ENCODE results near the gene LRP10.

Gene LRP10

DNA sequence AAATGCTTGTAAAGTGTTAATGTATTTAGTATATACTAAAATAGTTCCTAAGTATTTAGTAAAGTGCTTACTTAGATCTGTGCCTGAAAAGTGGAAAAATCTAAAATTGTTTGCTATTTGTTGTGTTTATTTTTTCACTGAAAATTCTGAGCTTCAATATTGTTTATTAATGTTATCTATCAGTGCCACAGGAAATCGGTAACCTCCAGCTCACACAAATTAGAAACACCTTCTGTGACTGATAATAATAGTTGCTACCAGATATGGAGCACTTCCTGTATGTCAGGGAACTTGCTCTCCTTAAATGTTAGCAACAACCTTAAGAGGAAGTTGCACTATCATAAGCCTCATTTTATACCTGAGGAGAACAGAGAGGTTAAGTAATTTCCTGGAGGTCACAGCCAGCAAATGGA is 723 bp upstream of the LRP10 start:
- DNase-seq, result no peak

DNA sequence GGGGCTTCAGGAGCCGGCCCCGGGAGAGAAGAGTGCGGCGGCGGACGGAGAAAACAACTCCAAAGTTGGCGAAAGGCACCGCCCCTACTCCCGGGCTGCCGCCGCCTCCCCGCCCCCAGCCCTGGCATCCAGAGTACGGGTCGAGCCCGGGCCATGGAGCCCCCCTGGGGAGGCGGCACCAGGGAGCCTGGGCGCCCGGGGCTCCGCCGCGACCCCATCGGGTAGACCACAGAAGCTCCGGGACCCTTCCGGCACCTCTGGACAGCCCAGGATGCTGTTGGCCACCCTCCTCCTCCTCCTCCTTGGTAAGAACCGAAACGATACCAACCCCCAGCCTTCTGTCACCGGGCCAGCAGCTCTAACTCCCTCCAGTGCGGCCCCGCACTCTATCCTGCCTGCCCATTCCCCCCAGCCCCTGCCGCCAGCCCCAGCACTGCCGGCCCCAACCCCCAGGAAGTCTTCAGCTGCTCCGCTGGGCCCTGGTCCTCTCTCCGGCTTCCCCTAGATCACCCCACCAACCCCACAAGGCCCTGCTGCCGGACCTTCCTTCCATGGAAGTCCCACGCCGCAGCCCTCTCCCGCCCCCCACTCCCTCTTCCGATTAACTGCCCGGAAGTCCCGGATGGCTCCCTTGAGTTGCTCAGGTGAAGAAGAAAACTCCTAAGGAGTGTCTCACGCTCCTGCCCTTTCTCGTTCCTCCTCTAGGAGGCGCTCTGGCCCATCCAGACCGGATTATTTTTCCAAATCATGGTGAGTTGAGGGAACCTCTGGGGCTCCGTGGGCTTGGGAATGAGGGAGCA is 693 bp downstream of the LRP10 start:
- DNase-seq, result peak; percentile 86

DNA sequence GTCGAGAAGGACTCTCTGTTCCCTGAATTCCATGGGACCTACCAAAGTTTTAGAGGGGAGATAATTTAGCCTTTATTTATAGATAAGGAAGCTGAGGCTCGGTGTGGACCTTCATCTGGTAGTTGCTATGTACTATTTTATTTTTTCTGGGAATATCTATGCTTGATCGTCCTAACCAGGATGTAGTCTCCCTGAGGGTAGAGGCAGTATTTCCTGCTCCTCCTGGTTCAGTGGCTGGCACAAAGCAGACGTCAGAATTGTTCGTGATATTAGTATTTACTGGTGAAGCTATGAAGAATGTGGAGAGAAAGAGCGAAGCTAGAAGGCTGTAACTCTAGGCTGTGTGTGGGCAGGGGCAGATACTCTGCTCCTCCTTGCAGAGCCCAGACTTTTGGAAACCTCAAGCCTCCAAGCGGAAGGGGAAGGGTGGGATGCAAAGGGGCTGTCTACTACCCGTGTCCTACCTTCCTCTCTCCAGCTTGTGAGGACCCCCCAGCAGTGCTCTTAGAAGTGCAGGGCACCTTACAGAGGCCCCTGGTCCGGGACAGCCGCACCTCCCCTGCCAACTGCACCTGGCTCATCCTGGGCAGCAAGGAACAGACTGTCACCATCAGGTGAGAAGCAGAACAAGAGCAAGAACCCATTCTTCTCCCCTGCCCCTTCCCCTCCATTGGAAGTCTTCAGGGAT is 1.4 kb downstream of the LRP10 start:
- no peak for DNase-seq

DNA sequence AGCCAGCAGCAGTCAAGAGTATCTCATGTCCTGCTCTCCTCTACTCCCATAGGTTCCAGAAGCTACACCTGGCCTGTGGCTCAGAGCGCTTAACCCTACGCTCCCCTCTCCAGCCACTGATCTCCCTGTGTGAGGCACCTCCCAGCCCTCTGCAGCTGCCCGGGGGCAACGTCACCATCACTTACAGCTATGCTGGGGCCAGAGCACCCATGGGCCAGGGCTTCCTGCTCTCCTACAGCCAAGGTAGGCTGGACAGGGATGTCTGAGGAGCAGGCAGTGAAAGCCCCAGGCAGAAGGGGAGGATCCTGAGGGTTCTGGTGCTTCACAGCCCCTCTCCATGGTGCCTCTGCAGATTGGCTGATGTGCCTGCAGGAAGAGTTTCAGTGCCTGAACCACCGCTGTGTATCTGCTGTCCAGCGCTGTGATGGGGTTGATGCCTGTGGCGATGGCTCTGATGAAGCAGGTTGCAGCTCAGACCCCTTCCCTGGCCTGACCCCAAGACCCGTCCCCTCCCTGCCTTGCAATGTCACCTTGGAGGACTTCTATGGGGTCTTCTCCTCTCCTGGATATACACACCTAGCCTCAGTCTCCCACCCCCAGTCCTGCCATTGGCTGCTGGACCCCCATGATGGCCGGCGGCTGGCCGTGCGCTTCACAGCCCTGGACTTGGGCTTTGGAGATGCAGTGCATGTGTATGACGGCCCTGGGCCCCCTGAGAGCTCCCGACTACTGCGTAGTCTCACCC is 3.6 kb downstream of the LRP10 start:
- no peak for DNase-seq

DNA sequence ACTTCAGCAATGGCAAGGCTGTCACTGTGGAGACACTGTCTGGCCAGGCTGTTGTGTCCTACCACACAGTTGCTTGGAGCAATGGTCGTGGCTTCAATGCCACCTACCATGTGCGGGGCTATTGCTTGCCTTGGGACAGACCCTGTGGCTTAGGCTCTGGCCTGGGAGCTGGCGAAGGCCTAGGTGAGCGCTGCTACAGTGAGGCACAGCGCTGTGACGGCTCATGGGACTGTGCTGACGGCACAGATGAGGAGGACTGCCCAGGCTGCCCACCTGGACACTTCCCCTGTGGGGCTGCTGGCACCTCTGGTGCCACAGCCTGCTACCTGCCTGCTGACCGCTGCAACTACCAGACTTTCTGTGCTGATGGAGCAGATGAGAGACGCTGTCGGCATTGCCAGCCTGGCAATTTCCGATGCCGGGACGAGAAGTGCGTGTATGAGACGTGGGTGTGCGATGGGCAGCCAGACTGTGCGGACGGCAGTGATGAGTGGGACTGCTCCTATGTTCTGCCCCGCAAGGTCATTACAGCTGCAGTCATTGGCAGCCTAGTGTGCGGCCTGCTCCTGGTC is 4.3 kb downstream of the LRP10 start:
- no peak for DNase-seq

DNA sequence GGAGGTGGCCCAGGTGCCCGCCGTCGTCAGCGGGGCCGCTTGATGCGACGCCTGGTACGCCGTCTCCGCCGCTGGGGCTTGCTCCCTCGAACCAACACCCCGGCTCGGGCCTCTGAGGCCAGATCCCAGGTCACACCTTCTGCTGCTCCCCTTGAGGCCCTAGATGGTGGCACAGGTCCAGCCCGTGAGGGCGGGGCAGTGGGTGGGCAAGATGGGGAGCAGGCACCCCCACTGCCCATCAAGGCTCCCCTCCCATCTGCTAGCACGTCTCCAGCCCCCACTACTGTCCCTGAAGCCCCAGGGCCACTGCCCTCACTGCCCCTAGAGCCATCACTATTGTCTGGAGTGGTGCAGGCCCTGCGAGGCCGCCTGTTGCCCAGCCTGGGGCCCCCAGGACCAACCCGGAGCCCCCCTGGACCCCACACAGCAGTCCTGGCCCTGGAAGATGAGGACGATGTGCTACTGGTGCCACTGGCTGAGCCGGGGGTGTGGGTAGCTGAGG is 5.5 kb downstream of the LRP10 start:
- DNase-seq, result no peak

DNA sequence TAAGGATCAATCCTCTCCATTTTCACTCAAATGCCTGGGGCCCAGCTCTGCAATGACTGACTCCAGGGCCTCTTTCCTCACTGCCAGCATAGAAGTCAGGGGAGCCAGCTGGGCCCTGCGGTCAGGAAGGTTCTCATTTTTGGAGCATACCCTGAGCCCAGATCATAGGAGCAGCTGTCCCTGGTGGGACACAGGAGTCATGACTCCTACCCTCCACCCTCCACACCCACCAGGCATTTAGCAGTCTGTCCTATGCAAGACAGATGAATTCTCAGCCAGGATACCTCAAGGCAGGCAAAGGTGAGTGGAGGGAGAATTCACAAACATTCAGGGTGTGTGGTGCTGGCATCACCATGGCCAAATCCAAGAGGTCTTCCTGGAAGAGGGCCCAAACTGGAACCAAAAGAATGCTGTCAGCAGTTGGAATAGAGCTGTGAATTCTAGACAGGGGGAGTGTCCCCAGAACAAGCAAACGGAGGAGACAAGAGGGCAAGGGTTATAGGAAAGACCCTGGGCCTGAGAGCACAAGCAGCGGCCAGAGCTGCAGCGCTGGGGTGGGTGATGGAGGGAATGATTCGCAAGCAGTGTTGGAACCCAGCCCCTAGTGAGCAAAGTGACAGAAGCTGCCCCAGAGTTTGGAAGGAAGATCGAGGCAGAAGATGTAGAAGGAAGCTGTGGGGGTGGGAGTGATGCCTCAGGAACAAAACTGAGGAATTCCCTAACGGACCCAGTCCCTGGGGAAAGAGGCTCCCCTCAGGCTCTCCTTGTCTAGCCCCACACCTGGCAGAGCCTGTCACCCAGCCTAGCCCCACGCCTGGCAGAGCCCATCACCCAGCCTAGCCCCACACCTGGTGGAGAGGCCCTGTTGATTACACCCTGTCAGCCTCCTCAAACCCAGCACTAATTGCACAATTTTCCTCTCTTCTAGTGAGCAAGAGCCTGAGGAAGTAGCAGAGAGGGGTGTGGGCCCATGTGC is 7.0 kb downstream of the LRP10 start:
- DNase-seq, result no peak

DNA sequence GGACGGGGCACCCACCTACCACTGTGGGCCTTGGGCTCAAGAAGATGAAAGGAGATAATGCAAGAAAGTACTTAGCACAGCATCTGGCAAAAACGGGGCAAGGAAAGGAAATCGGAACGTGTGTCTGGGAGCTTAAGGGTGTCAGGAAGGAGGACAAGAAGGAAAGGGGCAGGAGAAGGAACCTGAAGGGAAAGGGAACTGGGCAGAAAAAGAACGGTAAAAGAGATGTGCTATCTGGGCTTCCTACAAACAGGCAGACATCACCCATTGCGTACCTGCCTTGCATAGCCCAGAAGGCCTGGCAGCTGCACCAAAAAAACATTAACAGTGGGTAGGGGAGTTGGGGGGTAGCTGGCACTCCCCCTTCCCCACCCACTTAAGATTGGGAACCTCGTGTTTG is 10.5 kb downstream of the LRP10 start:
- no peak for DNase-seq

DNA sequence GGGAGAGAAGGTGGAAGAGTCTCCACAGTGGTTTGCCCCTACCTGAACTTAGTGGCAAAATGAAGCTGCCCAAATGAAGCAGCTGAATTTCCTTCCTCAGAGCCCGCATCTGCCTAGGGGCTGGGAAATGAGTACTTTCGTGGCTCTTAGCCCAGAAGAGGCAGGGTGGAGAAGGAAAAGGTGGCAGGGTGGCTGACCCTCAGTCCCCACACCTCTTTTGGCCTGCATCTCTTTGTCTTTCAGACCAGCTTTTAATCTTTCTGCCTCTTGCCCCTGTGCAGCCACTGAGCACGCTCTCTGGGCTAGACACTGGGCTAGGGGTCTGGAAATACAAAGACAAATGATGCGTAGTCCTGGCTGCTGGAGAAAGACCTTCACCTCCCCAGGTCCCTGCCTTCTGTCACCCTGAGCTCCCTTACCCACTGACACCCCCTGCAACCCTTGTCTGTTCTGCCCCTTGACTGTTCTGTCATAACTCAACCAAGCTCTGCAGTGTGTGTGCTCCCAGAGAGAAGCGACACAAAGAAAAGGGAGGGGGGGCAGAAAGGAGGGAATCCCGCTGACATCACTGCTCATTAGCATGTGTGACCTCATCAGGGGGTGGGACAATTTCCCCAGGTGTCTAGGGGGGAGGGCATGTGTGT is 11.1 kb downstream of the LRP10 start:
- no peak for DNase-seq

DNA sequence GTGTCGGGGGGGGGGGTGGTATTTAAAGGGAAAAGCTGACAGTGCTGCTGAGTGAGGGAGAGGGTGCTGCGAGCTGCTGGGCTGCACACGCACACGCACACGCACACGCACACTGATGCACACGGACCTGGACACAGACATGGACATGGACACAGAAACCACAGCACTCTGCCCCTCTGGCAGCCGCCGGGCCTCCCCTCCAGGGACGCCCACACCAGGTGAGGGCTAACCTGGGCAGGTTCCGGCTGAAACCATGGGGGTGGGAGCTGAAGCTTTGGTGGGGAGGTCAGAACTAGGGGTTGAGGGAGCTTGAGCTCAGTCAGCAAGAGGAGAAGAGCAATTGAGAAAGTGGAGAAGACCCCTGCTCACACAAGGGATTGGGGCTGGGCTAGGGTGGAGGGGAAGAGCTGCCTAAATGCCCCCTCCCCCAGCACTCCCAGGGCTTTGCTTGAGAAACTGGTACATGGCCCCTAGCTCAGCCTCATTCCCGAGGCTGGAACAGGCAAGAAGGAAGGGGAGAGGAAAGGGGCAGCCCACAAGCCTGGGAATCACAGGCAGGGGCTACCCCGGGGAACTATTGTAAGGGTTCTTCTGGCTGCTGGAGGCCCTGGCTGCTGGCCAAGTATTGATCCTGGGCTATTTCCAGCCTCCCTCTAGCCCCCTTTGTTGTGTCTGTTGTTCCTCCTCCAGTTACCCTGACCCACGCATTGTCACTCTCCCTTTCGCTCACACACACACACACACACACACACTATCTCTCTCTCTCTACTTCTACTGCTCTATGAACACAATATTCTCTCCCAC is 11.8 kb downstream of the LRP10 start, which contains the start of gene REM2:
Gene REM2, plus strand, starts transcription at position 50 of the 804 bp plus-strand sequence. Its CDS starts 66 bp downstream, at position 116.
- DNase-seq, result no peak

DNA sequence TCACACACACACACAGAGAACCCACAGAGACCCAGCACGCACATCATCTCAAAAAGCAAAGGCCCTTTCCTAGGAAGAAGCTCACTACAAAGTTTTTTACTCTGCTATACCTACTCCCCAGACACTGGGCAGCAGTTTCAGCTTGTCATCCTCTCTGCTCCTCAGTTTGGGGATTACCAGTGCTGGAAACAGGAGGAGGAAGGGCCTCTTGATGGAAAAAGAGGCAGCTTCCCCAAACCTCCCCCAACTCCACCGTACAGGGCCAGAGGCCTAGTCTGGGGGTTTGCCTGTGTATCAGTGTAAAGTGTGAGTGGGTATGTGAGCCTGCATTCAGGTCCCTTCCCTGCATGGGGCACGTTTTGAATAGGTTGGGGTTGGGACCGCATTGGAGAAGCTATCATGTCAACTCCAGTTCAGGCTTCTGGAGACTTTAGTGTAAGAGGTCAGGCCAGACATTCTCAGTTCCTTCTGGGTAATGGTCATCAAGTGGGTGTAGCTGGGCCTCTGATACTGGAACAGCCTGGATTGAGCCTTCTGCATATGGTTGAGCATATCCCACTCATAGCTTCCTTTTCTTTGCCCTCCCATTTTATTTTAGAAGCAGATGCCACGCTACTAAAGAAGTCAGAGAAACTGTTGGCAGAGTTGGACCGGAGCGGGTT is 12.7 kb downstream of the LRP10 start:
- DNase-seq, result no peak

DNA sequence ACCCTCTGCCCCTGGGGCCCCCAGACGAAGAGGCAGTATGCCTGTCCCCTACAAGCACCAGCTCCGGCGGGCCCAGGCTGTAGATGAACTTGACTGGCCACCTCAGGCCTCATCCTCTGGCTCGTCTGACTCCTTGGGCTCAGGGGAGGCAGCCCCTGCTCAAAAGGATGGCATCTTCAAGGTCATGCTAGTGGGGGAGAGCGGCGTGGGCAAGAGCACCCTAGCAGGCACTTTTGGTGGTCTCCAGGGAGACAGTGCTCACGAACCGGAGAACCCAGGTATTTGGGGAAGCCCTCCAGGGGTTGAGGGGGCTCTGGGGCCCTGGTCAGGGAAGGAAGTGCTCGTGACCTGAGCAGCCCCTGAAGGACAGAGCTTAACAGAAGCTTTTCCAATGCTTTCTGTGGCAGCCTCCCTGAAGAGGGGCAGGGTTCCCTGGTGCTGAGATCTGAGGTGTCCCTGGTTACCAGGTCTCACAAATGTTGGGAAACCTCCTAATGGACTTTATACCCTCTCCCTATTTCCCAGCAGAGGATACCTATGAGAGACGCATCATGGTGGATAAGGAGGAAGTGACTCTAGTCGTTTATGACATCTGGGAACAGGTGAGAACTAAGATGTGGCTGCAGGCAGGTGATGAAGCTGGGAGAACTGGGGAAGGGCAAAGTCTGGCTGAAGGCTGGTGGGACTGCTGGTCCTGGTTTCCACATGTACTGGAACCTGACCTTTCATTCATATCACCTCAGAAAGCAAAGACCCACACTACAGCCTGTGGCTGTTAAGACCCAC is 13.4 kb downstream of the LRP10 start:
- no peak for DNase-seq

DNA sequence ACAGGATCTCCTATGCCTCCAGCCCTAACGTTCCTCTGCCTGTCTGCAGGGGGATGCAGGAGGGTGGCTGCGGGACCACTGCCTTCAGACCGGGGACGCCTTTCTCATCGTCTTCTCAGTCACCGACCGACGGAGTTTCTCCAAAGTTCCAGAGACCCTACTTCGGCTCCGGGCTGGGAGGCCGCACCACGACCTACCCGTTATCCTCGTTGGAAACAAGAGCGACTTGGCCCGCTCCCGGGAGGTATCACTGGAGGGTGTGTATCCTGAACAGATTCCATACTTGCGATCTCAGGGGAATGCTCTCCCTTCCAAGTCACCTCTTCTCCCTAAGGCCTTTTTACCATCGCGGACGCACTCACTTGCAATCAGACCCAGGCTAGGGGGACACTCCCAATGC is 14.4 kb downstream of the LRP10 start:
- DNase-seq, result no peak

DNA sequence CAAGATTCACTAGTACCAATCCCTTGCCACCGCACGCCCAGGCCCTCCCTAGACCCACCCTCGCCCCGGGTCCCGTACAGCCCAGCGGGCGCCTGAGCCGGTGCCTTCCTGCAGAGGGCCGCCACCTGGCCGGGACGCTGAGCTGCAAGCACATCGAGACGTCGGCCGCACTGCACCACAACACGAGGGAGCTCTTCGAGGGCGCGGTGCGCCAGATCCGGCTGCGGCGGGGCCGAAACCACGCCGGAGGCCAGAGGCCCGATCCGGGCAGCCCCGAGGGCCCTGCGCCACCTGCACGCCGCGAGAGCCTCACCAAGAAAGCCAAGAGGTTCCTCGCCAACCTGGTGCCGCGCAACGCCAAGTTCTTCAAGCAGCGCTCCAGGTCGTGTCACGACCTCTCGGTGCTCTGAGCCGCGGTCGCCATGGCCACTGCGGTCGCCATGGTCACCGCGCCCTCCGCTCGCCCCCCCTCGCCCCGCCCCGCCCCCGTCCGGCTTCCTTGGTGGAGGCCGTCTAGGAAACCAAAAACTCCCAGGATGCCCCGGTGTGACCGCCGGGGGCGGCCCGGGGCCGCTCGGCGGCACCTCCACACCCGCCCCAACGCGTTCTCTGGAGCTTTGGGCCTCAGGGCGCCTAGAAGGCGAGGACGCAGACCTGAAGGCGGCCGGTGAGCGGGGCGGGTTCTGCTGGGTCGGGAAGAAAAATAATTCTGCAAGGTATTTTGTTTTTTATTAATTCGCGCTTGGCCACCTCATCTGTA is 15.1 kb downstream of the LRP10 start:
- DNase-seq, result peak; percentile 81

DNA sequence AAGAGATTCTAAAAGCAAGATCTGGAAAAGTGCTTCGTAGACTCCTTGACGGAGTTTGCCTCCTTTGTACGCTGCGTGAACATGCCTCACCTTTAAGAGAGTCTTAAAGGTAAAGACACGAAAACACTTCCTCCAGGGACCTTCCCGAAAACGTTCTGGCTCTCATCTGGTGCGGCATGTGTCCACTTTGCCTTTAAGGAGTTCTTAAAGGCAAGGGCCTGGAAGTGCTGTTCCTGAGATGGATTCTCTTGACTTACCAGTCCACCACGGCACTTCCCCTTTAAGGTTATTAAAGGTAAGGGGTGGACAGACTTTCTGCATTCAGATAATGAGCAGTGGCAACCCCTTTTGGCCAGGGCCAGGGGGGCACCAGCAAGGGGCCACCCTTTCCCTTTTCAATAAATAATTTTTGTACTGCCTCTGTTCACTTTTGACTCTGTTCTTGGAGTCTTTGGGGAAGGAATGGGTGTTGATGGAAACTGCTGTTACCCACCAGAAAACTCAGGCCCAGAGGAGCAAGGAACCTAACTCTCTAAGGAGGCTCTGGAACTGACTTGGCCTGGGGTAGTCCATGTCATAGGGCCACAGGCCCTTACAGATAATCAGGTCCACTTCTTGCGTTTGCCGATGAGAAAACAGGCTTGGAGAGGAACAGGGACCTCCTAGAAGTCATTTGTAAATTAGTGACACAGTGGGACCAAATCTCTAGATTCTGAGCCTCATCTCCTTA is 15.9 kb downstream of the LRP10 start:
- no peak for DNase-seq

DNA sequence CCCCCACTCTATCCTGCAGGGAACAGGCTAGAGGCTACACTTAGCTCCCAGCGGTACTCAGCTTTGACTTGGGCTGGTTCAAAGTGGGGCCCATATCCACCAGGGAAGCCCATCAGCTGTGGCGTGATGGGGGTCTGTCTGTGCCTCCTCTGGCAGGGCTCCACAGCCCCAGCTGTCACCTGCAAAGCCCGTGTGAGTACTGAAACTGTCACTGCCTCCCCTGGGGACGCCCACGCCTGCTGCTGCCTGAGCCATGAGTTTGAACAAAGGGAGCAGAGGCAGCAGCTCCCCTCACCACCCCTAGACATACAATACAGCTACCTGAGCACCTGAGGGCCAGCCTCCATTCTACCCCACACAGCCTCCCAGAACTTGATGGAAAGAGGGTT is 16.4 kb downstream of the LRP10 start:
- peak; percentile 71 for DNase-seq

DNA sequence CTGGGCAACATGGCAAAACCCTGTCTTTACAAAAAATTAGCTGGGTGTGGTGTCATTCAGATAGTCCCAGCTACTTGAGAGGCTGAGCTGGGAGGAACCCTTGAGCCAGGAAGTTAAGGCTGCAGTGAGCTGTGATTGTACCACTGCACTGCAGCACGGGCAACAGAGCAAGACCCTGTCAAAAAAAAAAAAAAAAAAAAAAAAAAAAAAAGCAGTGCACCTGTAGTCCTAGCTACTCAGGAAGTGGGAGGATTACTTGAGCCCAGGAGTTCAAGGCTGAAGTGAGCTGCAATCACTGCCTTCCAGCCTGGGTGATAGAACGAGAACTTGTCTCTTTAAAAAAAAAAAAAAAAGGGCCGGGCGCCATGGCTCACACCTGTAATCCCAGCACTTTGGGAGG is 17.1 kb downstream of the LRP10 start:
- DNase-seq, result no peak

DNA sequence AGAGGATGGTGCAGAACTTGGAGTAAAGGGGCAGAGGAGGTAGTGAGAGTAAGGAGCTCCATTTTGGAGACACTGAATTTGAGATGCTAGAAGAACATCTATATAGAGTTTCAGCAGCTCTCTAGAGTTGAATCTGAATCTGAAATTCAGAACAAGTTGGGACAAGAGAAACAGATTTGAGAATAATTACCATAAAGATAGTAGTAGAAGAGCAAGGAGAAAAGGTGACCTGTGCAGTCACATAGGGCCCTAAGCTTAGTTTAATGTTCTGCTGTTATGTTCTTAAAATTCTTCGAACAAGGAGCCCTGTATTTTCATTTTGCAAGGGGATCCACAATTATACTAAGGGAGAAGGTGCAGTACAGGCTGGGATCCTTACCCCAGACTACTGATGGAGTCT is 18.9 kb downstream of the LRP10 start:
- no peak for DNase-seq
